ENCODE measurements around the gene ST7.

DNA sequence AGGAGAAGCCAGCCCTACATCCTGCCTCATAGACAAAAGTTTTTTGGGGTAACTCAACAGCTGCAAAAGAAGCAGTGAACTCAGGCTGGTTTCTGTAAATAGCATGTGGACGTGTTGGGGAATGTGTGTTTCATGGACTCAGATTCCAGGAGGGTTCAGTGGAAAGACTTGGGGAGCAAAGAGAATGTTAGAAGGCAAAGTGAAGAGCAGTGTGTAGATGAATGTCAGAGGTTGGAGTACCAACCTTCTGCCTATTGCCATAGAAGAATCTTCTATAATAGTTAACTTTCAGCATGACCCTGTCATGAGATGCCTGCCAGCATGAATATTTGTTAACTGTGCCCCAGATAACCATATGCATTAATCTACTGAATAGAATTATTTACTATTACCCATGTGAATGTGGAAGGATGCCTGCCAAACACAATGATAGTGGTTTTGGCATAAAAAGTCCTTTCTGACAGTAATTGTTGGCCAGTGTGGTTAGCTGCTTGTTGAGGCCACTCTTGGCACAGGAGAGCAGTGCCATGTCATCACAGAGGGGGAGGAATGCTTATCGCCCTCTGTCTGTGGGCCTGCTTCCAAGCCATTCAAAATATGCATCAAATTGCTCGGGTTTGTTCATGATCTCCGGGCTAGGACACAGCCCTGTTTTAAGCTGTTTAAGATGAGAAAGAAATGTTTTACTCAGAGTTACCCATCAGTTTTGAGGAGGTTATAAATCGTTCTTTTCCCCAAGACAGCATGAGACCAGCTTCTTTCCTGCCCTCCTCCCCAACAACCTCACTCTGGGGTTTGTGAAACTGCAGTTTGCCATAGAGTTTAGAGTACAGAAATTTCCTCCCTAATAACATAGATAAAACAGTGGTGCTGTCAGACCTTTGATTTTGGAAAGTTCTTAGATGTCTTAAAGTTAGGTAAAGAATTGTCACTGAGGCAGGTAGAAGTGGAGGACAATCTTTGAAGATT, 204.2 kb downstream of the ST7 start:
- TF ChIP-seq, protein P1, sequence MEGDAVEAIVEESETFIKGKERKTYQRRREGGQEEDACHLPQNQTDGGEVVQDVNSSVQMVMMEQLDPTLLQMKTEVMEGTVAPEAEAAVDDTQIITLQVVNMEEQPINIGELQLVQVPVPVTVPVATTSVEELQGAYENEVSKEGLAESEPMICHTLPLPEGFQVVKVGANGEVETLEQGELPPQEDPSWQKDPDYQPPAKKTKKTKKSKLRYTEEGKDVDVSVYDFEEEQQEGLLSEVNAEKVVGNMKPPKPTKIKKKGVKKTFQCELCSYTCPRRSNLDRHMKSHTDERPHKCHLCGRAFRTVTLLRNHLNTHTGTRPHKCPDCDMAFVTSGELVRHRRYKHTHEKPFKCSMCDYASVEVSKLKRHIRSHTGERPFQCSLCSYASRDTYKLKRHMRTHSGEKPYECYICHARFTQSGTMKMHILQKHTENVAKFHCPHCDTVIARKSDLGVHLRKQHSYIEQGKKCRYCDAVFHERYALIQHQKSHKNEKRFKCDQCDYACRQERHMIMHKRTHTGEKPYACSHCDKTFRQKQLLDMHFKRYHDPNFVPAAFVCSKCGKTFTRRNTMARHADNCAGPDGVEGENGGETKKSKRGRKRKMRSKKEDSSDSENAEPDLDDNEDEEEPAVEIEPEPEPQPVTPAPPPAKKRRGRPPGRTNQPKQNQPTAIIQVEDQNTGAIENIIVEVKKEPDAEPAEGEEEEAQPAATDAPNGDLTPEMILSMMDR (IDR thresholded peaks at IDR 0.05): no peak
- no peak for TF ChIP-seq EZH2 (IDR thresholded peaks at IDR 0.05; ENCODE audit: borderline replicate concordance, insufficient read depth, low read depth, low read length, poor library complexity, severe bottlenecking)
